Testis (tissue), 3 donors: Measurements from ENCODE around the gene HOXB3. TPM values are rescaled to one million over a fixed set of nuclear protein-coding genes. Genes with fewer than 3 reads are reported as not detected.

Experiments
- DNase-seq: peaks from one replicate; pipeline ENCODE4 v3.0.0-alpha.2; 2019
- H3K27ac ChIP-seq, 2 donors: fragments of 200-600 bp; sonication (generic); one replicate each; pipeline ENCODE4 v1.5.1; 2019
- H3K27me3 ChIP-seq: fragments of 200-600 bp; sonication (generic); one replicate; pipeline ENCODE4 v1.5.1; 2019
- H3K36me3 ChIP-seq: fragments of 200-600 bp; sonication (generic); one replicate; pipeline ENCODE4 v1.5.1; 2017; ENCODE audit warnings: low read depth; ENCODE audit errors: missing control alignments
- H3K4me1 ChIP-seq: fragments of 200-600 bp; sonication (generic); one replicate; pipeline ENCODE4 v1.5.1; 2019
- H3K4me3 ChIP-seq, 2 donors: fragments of 200-600 bp; sonication (generic); one replicate each; pipeline ENCODE4 v1.5.1; 2017 to 2019
- H3K9me3 ChIP-seq: fragments of 200-600 bp; sonication (generic); one replicate; pipeline ENCODE4 v1.5.1; 2017
- POLR2A ChIP-seq: fragments of 450-650 bp; IDR thresholded peaks from one replicate; pipeline ENCODE4 v1.6.1; 2017; ENCODE audit warnings: antibody characterized with exemption, mild to moderate bottlenecking, moderate library complexity
- WGBS, 2 donors: methylation state at CpG; one replicate each; pipeline ENCODE4 v1.1.5; 2018; 5-methylcytosine and 5-hydroxymethylcytosine counted together
- intact Hi-C: fragments of 100-400 bp; cut with DNase I; formaldehyde crosslinking; loops from one replicate; pipeline ENCODE4 v1.15.1; 2023; ENCODE audit warnings: low total_unique reads
- polyA plus RNA-seq: library from polyadenylated mRNA; stranded (reverse); fragments of 350-450 nt; fragmentation: Illumina TruSeq; extraction: RNeasy Lipid Tissue Mini Kit (QIAGEN cat#74804); gene quantifications from one replicate; pipeline ENCODE4 v1.2.3, GENCODE V29; 2014; ENCODE audit warnings: low read depth, low replicate concordance; ENCODE audit not compliant: insufficient read depth
- total RNA-seq, 2 donors: library from RNA; depleted of rRNA; stranded (reverse); fragments of >200 nt; gene quantifications; one replicate each; pipeline ENCODE4 v1.2.3, GENCODE V29; 2016
- TF ChIP-seq, protein P1 (sequence below), 3 experiments: fragments of 450-650 bp in 2 of 3; fragments of 200-600 bp in 1 of 3; sonication (generic) in 1 of 3; IDR thresholded peaks; one replicate each; pipeline ENCODE4 v1.5.1; 2016 to 2019; ENCODE audit warnings: antibody characterized with exemption in 3 of 3, mild to moderate bottlenecking in 2 of 3, moderate library complexity in 1 of 3

The HOXB3 gene
- total and polyA plus RNA-seq, 3 donors from 2014 or later = 9.2 to 11.4 (median 10.6) TPM

DNA sequence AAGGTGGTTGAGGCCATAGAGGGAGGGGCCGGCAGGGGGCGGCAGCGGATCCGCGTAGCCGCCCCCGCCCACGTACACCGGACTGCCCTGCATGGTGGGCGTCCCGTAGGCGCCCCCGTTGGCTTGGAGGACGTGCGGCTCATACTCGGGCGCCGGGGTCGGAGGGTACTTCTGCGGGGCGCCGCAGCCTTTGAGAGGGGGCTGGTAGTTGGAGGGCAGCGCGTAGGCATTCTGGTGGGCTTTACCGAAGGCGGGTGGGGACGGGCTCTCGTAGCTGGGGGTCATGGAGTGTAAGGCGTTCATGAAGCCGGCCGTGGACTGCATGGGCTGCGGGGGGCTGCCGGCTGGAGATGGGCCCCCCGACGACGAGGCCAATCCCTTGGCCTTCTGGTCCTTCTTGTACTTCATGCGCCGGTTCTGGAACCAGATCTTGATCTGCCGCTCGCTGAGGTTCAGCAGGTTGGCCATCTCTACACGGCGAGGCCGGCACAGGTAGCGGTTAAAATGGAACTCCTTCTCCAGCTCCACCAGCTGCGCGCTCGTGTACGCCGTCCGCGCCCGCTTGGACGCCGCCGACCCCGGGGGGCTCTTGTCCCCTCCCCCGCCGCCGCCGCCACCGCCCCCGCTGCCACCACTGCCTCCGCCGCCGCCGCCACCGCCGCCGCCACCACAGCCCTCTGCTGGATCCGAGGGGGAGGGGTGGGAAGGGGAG lies 39.4 kb downstream of the HOXB3 start:
- Histone ChIP-seq H3K4me3 (peak overlapping the region; percentile 4 to 44), H3K9me3 (no peaks in the 10 kb centered on the region), H3K4me1 (no peaks in the 10 kb centered on the region), H3K36me3 (no peaks in the 10 kb centered on the region), H3K27me3 (no peaks in the 10 kb centered on the region), H3K27ac (peak overlapping the region in 1 of 2 donors; percentile 19)
- WGBS, 2 donors = 17 to 20% methylated on average over 26 to 70 of the region's 70 CpGs
- TF ChIP-seq, protein P1, sequence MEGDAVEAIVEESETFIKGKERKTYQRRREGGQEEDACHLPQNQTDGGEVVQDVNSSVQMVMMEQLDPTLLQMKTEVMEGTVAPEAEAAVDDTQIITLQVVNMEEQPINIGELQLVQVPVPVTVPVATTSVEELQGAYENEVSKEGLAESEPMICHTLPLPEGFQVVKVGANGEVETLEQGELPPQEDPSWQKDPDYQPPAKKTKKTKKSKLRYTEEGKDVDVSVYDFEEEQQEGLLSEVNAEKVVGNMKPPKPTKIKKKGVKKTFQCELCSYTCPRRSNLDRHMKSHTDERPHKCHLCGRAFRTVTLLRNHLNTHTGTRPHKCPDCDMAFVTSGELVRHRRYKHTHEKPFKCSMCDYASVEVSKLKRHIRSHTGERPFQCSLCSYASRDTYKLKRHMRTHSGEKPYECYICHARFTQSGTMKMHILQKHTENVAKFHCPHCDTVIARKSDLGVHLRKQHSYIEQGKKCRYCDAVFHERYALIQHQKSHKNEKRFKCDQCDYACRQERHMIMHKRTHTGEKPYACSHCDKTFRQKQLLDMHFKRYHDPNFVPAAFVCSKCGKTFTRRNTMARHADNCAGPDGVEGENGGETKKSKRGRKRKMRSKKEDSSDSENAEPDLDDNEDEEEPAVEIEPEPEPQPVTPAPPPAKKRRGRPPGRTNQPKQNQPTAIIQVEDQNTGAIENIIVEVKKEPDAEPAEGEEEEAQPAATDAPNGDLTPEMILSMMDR (IDR thresholded peaks at IDR 0.05) = no peak
- TF ChIP-seq POLR2A = no peak
- DNase-seq = peak; percentile 56
- intact Hi-C loops = no loop called here

DNA sequence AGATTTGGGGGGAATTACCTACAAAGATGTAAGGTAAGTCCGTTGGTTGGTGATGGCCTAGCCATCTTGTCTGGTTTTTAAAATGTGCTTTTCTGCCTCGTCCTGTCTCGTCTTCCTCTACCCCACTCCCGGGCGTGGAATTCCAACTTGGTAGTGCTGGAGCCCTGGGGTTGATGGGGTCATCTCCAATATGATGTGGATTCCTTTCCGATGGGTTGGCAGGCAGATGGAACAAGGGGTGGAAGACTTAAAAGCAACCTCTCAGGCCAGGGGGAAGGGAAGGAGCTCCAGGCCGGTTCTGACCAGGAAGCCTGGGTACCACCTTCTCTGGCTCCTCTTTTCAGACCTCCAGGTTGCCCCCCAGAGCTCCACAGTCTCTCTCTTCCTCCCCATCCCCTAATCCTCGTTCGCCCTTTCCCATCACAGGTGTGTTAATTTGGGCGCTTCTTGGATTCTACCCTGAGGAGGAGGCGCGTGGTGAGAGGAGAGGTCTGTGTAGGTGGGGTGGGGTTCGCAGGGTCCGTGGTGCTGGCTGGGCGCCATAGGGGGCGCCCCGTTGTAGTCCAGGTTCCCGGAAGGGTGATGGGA lies 40.0 kb downstream of the HOXB3 start:
- DNase-seq = no peak
- 45 to 50% methylated on average over 18 of the region's 18 CpGs for WGBS, 2 donors
- intact Hi-C loops = no loop called here
- Histone ChIP-seq H3K4me1 (no peaks in the 10 kb centered on the region), H3K27ac (no peak overlapping the region), H3K36me3 (no peaks in the 10 kb centered on the region), H3K9me3 (no peaks in the 10 kb centered on the region), H3K27me3 (no peaks in the 10 kb centered on the region), H3K4me3 (peak overlapping the region; percentile 4 to 44)
- TF ChIP-seq, protein P1 (IDR thresholded peaks at IDR 0.05) = no peak
- TF ChIP-seq POLR2A = no peak

DNA sequence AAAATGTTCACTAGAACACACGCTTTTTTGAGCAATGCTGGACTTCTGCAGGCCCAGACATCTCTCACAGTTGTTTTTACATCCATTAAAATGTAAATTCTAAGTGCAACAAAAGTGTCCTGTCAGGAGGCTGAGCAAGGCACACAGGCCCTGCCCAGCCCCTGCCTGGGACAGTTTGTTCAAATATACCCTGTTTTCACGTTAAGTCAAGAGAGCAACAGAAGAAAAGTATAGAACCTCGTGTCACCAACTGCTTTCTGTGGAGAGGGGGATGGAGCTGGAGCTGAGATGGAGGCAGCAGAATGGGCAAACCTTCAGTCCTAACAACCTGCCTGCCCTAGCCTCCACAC lies 40.8 kb downstream of the HOXB3 start:
- 64 to 70% methylated on average over 3 of the region's 3 CpGs for whole genome bisulfite sequencing, 2 donors
- Histone ChIP-seq H3K4me3 (no peak overlapping the region), H3K4me1 (no peaks in the 10 kb centered on the region), H3K36me3 (no peaks in the 10 kb centered on the region), H3K9me3 (no peaks in the 10 kb centered on the region), H3K27ac (no peak overlapping the region), H3K27me3 (no peaks in the 10 kb centered on the region)
- no peak for DNase-seq
- intact Hi-C loops = no loop called here
- TF ChIP-seq, protein P1 (IDR thresholded peaks at IDR 0.05) = no peak
- TF ChIP-seq POLR2A = no peak

DNA sequence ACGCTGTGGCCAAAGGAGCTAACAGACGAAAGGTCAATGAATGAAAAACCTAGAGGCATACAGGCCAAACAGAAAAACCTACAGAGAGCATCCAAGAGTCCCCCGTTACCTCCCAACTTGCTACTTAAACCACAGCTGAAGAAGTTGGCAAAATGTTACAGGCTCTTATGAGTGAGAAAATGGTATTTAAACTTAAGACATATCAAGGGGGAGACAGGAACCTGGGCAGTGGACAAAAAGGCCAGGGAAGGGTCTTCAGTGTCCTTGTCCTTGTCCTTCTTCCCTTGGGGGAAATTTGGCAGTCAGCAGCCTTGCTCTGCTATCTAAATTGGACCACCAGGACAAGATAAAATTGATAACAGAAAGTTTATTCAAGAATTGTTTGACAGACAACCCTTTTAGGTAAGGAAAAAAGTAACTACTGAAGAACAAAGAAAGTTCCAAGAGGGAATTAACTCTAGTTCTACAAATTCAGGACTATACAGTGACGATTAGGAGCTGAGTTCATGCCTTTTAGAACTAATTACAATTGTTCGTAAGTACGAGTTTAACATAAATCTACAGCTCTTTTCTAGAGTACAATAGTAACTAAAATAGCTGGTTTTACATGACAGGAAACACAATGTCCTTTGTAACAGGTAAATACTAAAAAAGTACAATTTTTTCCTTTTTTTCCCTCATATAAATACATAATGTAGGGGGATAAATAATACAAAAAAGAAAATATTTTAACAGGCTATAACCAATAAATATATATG lies 41.3 kb downstream of the HOXB3 start:
- H3K4me1 ChIP-seq = peaks cover under 1% of the 10 kb centered on the region
- TF ChIP-seq POLR2A = no peak
- TF ChIP-seq, protein P1 (IDR thresholded peaks at IDR 0.05) = no peak
- no peaks in the 10 kb centered on the region for H3K36me3 ChIP-seq
- no peak overlapping the region for H3K4me3 ChIP-seq
- no peak overlapping the region for H3K27ac ChIP-seq
- WGBS, 2 donors = 51 to 54% methylated on average over 6 of the region's 6 CpGs
- H3K9me3 ChIP-seq = no peaks in the 10 kb centered on the region
- DNase-seq = no peak
- no peaks in the 10 kb centered on the region for H3K27me3 ChIP-seq
- intact Hi-C loops = no loop called here
